HEK293 (cell line): ENCODE measurements around the gene HLA-DQB2.
"Not testable (repeated sequence)": the region's sequence is repeated elsewhere in the genome, so short reads cannot be mapped to it uniquely, and the experiment has no call there.

ENCODE experiments used
- CTCF ChIA-PET: fragments of 350-600 bp; formaldehyde crosslinking; extraction: SDS; loops from one replicate; lab custom pipeline; 2021; ENCODE audit warnings: antibody characterized with exemption; lab: Yijun Ruan, JAX
- POLR2A ChIA-PET: fragments of 300-600 bp; formaldehyde crosslinking; extraction: SDS; loops from one replicate; lab custom pipeline; 2020; ENCODE audit warnings: antibody characterized with exemption, inconsistent platforms; lab: Yijun Ruan, JAX
- H3K27ac ChIP-seq: fragments of 200-500 bp; sonication (Bioruptor generic); 2 replicates; pipeline ENCODE4 v1.5.1; 2014; ENCODE audit warnings: low read depth, low read length, control low read depth, inconsistent platforms; ENCODE audit errors: extremely low read depth
- H3K36me3 ChIP-seq, 2 experiments: fragments of 200-500 bp in 1 of 2; sonication (Bioruptor generic) in 1 of 2; 1 replicate in 1 of 2; 2 replicates in 1 of 2; pipeline ENCODE4 v1.5.1; 2014 to 2017; ENCODE audit warnings: inconsistent platforms in 2 of 2, low read length in 2 of 2; ENCODE audit not compliant: control insufficient read depth in 2 of 2, insufficient read depth in 1 of 2
- H3K4me1 ChIP-seq: fragments of 200-500 bp; sonication (Bioruptor generic); 2 replicates; pipeline ENCODE4 v1.5.1; 2014; ENCODE audit warnings: mild to moderate bottlenecking, low read length, inconsistent platforms; ENCODE audit not compliant: control insufficient read depth, insufficient read depth
- H3K4me3 ChIP-seq: 2 replicates; pipeline ENCODE4 v1.5.1; 2011; ENCODE audit warnings: low read depth, mild to moderate bottlenecking, control low read depth, low read length, moderate library complexity
- H3K9me3 ChIP-seq: fragments of 200-500 bp; sonication (Bioruptor generic); 2 replicates; pipeline ENCODE4 v1.5.1; 2014; ENCODE audit warnings: low read depth, low read length, inconsistent platforms; ENCODE audit not compliant: control insufficient read depth, insufficient read depth
- FEZF1 ChIP-seq: fragments of 450-650 bp; formaldehyde crosslinking; IDR thresholded peaks from 2 replicates; pipeline ENCODE4 v1.5.1; 2016; ENCODE audit warnings: missing biosample characterization, missing genetic modification characterization
- GLIS2 ChIP-seq: fragments of 450-650 bp; formaldehyde crosslinking; IDR thresholded peaks from 2 replicates; pipeline ENCODE4 v1.5.1; 2016; ENCODE audit warnings: missing biosample characterization, missing genetic modification characterization
- KLF8 ChIP-seq: fragments of 450-650 bp; formaldehyde crosslinking; IDR thresholded peaks from 2 replicates; pipeline ENCODE4 v1.5.1; 2016; ENCODE audit warnings: missing biosample characterization, missing genetic modification characterization
- YY1 ChIP-seq: fragments of 450-650 bp; formaldehyde crosslinking; IDR thresholded peaks from 2 replicates; pipeline ENCODE4 v1.5.1; 2018; ENCODE audit warnings: missing biosample characterization, missing genetic modification characterization
- ZBTB17 ChIP-seq: fragments of 450-650 bp; formaldehyde crosslinking; IDR thresholded peaks from 2 replicates; pipeline ENCODE4 v1.5.1; 2016; ENCODE audit warnings: missing biosample characterization, missing genetic modification characterization
- ZBTB21 ChIP-seq: fragments of 450-650 bp; formaldehyde crosslinking; IDR thresholded peaks from 2 replicates; pipeline ENCODE4 v1.5.1; 2017; ENCODE audit warnings: missing biosample characterization, missing genetic modification characterization
- ZNF10 ChIP-seq: fragments of 450-650 bp; formaldehyde crosslinking; IDR thresholded peaks from 2 replicates; pipeline ENCODE4 v1.5.1; 2017; ENCODE audit warnings: missing biosample characterization, missing genetic modification characterization
- ZNF155 ChIP-seq: fragments of 450-650 bp; formaldehyde crosslinking; IDR thresholded peaks from 2 replicates; pipeline ENCODE4 v1.5.1; 2016; ENCODE audit warnings: missing biosample characterization, missing genetic modification characterization
- ZNF175 ChIP-seq: fragments of 450-650 bp; formaldehyde crosslinking; IDR thresholded peaks from 2 replicates; pipeline ENCODE4 v1.5.1; 2016; ENCODE audit warnings: missing biosample characterization, missing genetic modification characterization
- ZNF202 ChIP-seq: fragments of 450-650 bp; formaldehyde crosslinking; IDR thresholded peaks from 2 replicates; pipeline ENCODE4 v1.5.1; 2016; ENCODE audit warnings: missing biosample characterization, missing genetic modification characterization, borderline replicate concordance
- ZNF239 ChIP-seq: fragments of 450-650 bp; formaldehyde crosslinking; IDR thresholded peaks from 2 replicates; pipeline ENCODE4 v1.5.1; 2016; ENCODE audit warnings: missing biosample characterization, missing genetic modification characterization
- ZNF248 ChIP-seq: fragments of 450-650 bp; formaldehyde crosslinking; IDR thresholded peaks from 2 replicates; pipeline ENCODE4 v1.5.1; 2017; ENCODE audit warnings: missing biosample characterization, missing genetic modification characterization
- ZNF548 ChIP-seq: fragments of 450-650 bp; formaldehyde crosslinking; IDR thresholded peaks from 2 replicates; pipeline ENCODE4 v1.5.1; 2016; ENCODE audit warnings: missing biosample characterization, missing genetic modification characterization
- ZNF555 ChIP-seq: fragments of 450-650 bp; formaldehyde crosslinking; conservative IDR thresholded peaks from 2 replicates; pipeline ENCODE4 v1.5.1; 2017; ENCODE audit warnings: missing biosample characterization, mild to moderate bottlenecking, missing genetic modification characterization, inconsistent platforms
- ZNF560 ChIP-seq: fragments of 450-650 bp; formaldehyde crosslinking; IDR thresholded peaks from 2 replicates; pipeline ENCODE4 v1.5.1; 2017; ENCODE audit warnings: missing biosample characterization, missing genetic modification characterization, borderline replicate concordance
- ZNF585B ChIP-seq: fragments of 450-650 bp; formaldehyde crosslinking; IDR thresholded peaks from 2 replicates; pipeline ENCODE4 v1.5.1; 2016; ENCODE audit warnings: missing biosample characterization, missing genetic modification characterization
- ZNF658 ChIP-seq: fragments of 450-650 bp; formaldehyde crosslinking; IDR thresholded peaks from 2 replicates; pipeline ENCODE4; 2016; ENCODE audit warnings: missing biosample characterization, missing genetic modification characterization
- TF ChIP-seq, protein P1 (sequence below): fragments of 450-650 bp; formaldehyde crosslinking; IDR thresholded peaks from 2 replicates; pipeline ENCODE4 v1.5.1; 2017; ENCODE audit warnings: missing biosample characterization, missing genetic modification characterization
- TF ChIP-seq, protein P2 (sequence below): fragments of 450-650 bp; formaldehyde crosslinking; IDR thresholded peaks from 2 replicates; pipeline ENCODE4 v1.5.1; 2016; ENCODE audit warnings: missing biosample characterization, missing genetic modification characterization
- TF ChIP-seq, protein P3 (sequence below): fragments of 450-650 bp; formaldehyde crosslinking; IDR thresholded peaks from 2 replicates; pipeline ENCODE4 v1.5.1; 2016; ENCODE audit warnings: missing biosample characterization, missing genetic modification characterization

Gene HLA-DQB2

DNA sequence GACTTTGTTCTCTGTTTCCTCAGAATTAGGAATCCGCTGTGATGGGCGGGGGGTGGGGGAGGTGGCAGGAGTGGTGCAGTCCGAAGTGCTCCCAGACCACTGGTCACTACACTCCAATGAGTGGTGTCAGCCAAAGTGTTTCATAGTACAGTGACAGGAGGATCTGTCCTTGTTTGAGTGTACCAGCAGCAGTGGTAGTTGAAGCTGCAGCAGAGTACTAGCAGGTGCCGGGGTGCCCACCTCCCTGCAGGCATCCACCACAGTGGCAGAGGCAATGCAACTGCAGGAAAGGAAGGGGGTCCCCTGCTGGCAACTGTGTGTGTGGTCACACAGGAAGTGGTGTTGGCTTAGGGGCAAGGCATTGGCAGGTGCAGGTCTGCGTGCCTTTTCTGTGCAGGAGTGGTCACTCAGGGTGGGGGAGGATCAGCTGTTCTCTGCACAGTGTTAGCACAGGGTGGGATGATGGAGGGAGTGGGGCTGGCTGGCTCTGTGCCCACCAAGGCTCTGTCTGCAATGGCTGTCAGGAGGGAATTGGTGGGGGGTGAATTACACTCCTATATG, 43.8 kb upstream of the HLA-DQB2 start:
- no peaks in the 10 kb centered on the region for H3K36me3 ChIP-seq
- H3K4me1 ChIP-seq, result no peaks in the 10 kb centered on the region
- no peak overlapping the region for H3K4me3 ChIP-seq
- POLR2A ChIA-PET, result no interaction called here
- TF ChIP-seq ZNF10 (peak; percentile 52; the same call in 1 of the 2 replicates), ZBTB17 (tag by site-specific recombination) (no peak)
- CTCF ChIA-PET, result interaction anchor here (0.5 to 3.6 kb wide), 6 partner anchors 16 to 1193 kb away, joined by 3 to 24 read pairs (median 4); no protein-coding TSS in a partner anchor
- H3K27ac ChIP-seq, result no peak overlapping the region
- H3K9me3 ChIP-seq, result no peaks in the 10 kb centered on the region

GRCh38 chr6:32805404-32805803, 42.1 kb upstream of the HLA-DQB2 start:
- POLR2A ChIA-PET, H3K9me3 ChIP-seq, H3K4me3 ChIP-seq, H3K4me1 ChIP-seq, H3K27ac ChIP-seq, H3K36me3 ChIP-seq: not testable (repeated sequence)
- CTCF ChIA-PET, result interaction anchor here (1.3 to 2.8 kb wide), 4 partner anchors 22 to 392 kb away, joined by 3 to 15 read pairs (median 4); no protein-coding TSS in a partner anchor

DNA sequence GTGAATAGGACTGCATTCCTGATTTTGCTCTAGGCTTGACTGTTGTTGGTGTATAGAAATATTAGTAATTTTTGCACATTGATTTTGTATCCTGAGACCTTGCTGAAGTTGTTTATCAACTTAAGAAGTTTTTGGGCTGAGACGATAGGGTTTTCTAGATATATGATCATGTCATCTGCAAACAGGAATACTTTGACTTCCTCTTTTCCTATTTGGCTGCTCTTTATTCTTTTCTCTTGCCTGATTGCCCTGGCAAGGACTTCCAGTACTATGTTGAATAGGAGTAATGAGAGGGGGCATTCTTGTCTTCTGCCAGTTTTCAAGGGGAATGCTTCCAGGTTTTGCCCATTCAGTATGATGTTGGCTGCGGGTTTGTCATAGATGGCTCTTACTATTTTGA, 40.1 kb upstream of the HLA-DQB2 start:
- H3K4me1 ChIP-seq, result no peaks in the 10 kb centered on the region
- H3K27ac ChIP-seq, result no peak overlapping the region
- no peaks in the 10 kb centered on the region; the same call in 1 of the 2 replicates for H3K9me3 ChIP-seq
- TF ChIP-seq, protein P1, sequence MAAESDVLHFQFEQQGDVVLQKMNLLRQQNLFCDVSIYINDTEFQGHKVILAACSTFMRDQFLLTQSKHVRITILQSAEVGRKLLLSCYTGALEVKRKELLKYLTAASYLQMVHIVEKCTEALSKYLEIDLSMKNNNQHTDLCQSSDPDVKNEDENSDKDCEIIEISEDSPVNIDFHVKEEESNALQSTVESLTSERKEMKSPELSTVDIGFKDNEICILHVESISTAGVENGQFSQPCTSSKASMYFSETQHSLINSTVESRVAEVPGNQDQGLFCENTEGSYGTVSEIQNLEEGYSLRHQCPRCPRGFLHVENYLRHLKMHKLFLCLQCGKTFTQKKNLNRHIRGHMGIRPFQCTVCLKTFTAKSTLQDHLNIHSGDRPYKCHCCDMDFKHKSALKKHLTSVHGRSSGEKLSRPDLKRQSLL (tag by site-specific recombination), result no peak
- TF ChIP-seq, protein P2, sequence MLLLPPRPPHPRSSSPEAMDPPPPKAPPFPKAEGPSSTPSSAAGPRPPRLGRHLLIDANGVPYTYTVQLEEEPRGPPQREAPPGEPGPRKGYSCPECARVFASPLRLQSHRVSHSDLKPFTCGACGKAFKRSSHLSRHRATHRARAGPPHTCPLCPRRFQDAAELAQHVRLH (tag by site-specific recombination), result no peak
- TF ChIP-seq ZBTB21 (no peak), ZNF548 (tag by site-specific recombination) (no peak), ZNF560 (tag by site-specific recombination) (no peak), KLF8 (tag by site-specific recombination) (no peak), ZNF239 (tag by site-specific recombination) (no peak), ZNF175 (tag by site-specific recombination) (no peak), ZNF658 (no peak), YY1 (tag by site-specific recombination) (no peak), ZNF155 (tag by site-specific recombination) (no peak), ZNF202 (tag by site-specific recombination) (no peak), ZNF248 (tag by site-specific recombination) (no peak), ZNF585B (tag by site-specific recombination) (no peak), ZNF555 (tag by site-specific recombination) (no peak), FEZF1 (no peak), GLIS2 (no peak)
- TF ChIP-seq, protein P3, sequence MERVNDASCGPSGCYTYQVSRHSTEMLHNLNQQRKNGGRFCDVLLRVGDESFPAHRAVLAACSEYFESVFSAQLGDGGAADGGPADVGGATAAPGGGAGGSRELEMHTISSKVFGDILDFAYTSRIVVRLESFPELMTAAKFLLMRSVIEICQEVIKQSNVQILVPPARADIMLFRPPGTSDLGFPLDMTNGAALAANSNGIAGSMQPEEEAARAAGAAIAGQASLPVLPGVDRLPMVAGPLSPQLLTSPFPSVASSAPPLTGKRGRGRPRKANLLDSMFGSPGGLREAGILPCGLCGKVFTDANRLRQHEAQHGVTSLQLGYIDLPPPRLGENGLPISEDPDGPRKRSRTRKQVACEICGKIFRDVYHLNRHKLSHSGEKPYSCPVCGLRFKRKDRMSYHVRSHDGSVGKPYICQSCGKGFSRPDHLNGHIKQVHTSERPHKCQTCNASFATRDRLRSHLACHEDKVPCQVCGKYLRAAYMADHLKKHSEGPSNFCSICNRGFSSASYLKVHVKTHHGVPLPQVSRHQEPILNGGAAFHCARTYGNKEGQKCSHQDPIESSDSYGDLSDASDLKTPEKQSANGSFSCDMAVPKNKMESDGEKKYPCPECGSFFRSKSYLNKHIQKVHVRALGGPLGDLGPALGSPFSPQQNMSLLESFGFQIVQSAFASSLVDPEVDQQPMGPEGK (tag by site-specific recombination), result no peak
- ChIA-PET CTCF (interaction anchor here (0.7 to 2.8 kb wide), 7 partner anchors 9 to 67 kb away, joined by 3 to 15 read pairs (median 3); partner anchors contain the start of gene TAP2), POLR2A (no interaction called here)
- no peaks in the 10 kb centered on the region for H3K36me3 ChIP-seq
- H3K4me3 ChIP-seq, result no peak overlapping the region
